Posterior cingulate gyrus (tissue), 11 donors: ENCODE results near the gene PKNOX1.
A peak's percentile ranks its signal among the peaks of the same experiment; 100 is the strongest.
"Not testable (repeated sequence)": the region's sequence is repeated elsewhere in the genome, so short reads cannot be mapped to it uniquely, and the experiment has no call there.

ENCODE experiments used
- DNase-seq, 10 donors: peaks; one replicate each; pipeline versions ENCODE4 v3.0.0 to v3.0.0-alpha.2; 2020 to 2021; ENCODE audit warnings: mixed read lengths in 3 of 10
- intact Hi-C: fragments of 100-400 bp; cut with DNase I; formaldehyde crosslinking; loops from one replicate; pipeline ENCODE4 v1.15.1; 2023

Gene PKNOX1

GRCh38 chr21:43006051-43006873, 31.9 kb downstream of the PKNOX1 start:
- DNase-seq = peak in 2 of 10 donors; percentile 19 to 75
- intact Hi-C loops = not testable (repeated sequence)

- no peak for DNase-seq
- intact Hi-C loops = no loop called here
These were observed 32.5 kb downstream of the PKNOX1 start for GRCh38 chr21:43006874-43007208.

GRCh38 chr21:43012596-43012995, 38.2 kb downstream of the PKNOX1 start:
- intact Hi-C loops = no loop called here
- DNase-seq = peak in 2 of 10 donors; percentile 5 to 38

- intact Hi-C loops = no loop called here
These were observed 41.7 kb downstream of the PKNOX1 start for GRCh38 chr21:43015906-43016540.

GRCh38 chr21:43016728-43017127, 42.4 kb downstream of the PKNOX1 start:
- peak in 2 of 10 donors; percentile 28 to 53 for DNase-seq
- intact Hi-C loops = no loop called here

More at GRCh38 chr21:43015906-43016540, 41.7 kb downstream of the PKNOX1 start:
- peak in 2 of 10 donors; percentile 22 to 60 for DNase-seq

- intact Hi-C loops = no loop called here
These were observed 44.2 kb downstream of the PKNOX1 start for GRCh38 chr21:43018519-43018918.

GRCh38 chr21:43020177-43020576, 45.8 kb downstream of the PKNOX1 start:
- DNase-seq = peak in 1 of 10 donors; percentile 19

More at GRCh38 chr21:43018519-43018918, 44.2 kb downstream of the PKNOX1 start:
- DNase-seq = peak in 1 of 10 donors; percentile 3

GRCh38 chr21:43020771-43021170, 46.4 kb downstream of the PKNOX1 start:
- intact Hi-C loops = no loop called here
- DNase-seq = peak in 1 of 10 donors; percentile 30

More at GRCh38 chr21:43020177-43020576, 45.8 kb downstream of the PKNOX1 start:
- intact Hi-C loops = no loop called here

- DNase-seq = peak in 1 of 10 donors; percentile 7
- intact Hi-C loops = no loop called here
These were observed 46.8 kb downstream of the PKNOX1 start for GRCh38 chr21:43021191-43021590.

GRCh38 chr21:43021756-43022600, 47.6 kb downstream of the PKNOX1 start:
- intact Hi-C loops = no loop called here

GRCh38 chr21:43023175-43023574, 48.8 kb downstream of the PKNOX1 start:
- DNase-seq = peak in 1 of 10 donors; percentile 26
- intact Hi-C loops = no loop called here

More at GRCh38 chr21:43021756-43022600, 47.6 kb downstream of the PKNOX1 start:
- peak in 1 of 10 donors; percentile 49 for DNase-seq

- DNase-seq = peak in 1 of 10 donors; percentile 8
- intact Hi-C loops = no loop called here
These were observed 50.2 kb downstream of the PKNOX1 start for GRCh38 chr21:43024439-43025136.

GRCh38 chr21:43025636-43026180, 51.3 kb downstream of the PKNOX1 start:
- intact Hi-C loops = no loop called here
- peak in 1 of 10 donors; percentile 10 for DNase-seq

GRCh38 chr21:43027846-43028731, 53.7 kb downstream of the PKNOX1 start:
- intact Hi-C loops = no loop called here
- DNase-seq = peak in 1 of 10 donors; percentile 56

- peak in 1 of 10 donors; percentile 27 for DNase-seq
- intact Hi-C loops = no loop called here
These were observed 55.4 kb downstream of the PKNOX1 start for GRCh38 chr21:43029785-43030184.

GRCh38 chr21:43031121-43031619, 56.8 kb downstream of the PKNOX1 start:
- peak in 1 of 10 donors; percentile 7 for DNase-seq
- intact Hi-C loops = no loop called here

GRCh38 chr21:43034101-43034500, 59.7 kb downstream of the PKNOX1 start:
- intact Hi-C loops = no loop called here

GRCh38 chr21:43034826-43035225, 60.5 kb downstream of the PKNOX1 start:
- intact Hi-C loops = no loop called here
- DNase-seq = no peak

More at GRCh38 chr21:43034101-43034500, 59.7 kb downstream of the PKNOX1 start:
- DNase-seq = no peak
